Gastrocnemius medialis (tissue), 4 donors: ENCODE data around the gene SLC66A1.

Experiments used
- CTCF ChIP-seq, 5 experiments: fragments of 450-650 bp in 3 of 5; fragments of 200-600 bp in 2 of 5; sonication (generic) in 2 of 5; IDR thresholded peaks in 4 of 5; conservative IDR thresholded peaks in 1 of 5; 1 replicate in 4 of 5; 2 replicates in 1 of 5; pipeline ENCODE4 v1.5.1; 2016 to 2019; ENCODE audit warnings: antibody characterized with exemption in 5 of 5, mild to moderate bottlenecking in 3 of 5, moderate library complexity in 3 of 5
- POLR2A ChIP-seq, 2 donors: fragments of 450-650 bp; IDR thresholded peaks; one replicate each; pipeline ENCODE4 v1.6.1; 2017; ENCODE audit warnings: antibody characterized with exemption in 2 of 2, mild to moderate bottlenecking in 2 of 2, moderate library complexity in 2 of 2

- peak; percentile 67 to 88 (median 78) for TF ChIP-seq CTCF (IDR thresholded peaks at IDR 0.05 in 4 of 5, conservative IDR thresholded peaks at IDR 0.05 in 1 of 5)
- TF ChIP-seq POLR2A (IDR thresholded peaks at IDR 0.05) = no peak
Observed at GRCh38 chr1:19341201-19342061, 29.3 kb downstream of the SLC66A1 start.
